SU-DHL-6 (cell line): ENCODE results near the gene PLXNA2.

ENCODE experiments used
- H2AFZ ChIP-seq: fragments of 200-600 bp; sonication (generic); 2 replicates; pipeline ENCODE4 v1.6.1; 2014; ENCODE audit warnings: low read depth, mild to moderate bottlenecking, moderate library complexity, mixed read lengths, antibody characterized with exemption, low read length; ENCODE audit not compliant: severe bottlenecking
- H3F3A ChIP-seq: fragments of 200-600 bp; shearing (Covaris generic); 2 replicates; pipeline ENCODE4 v1.6.0; 2016; ENCODE audit warnings: antibody characterized with exemption, mild to moderate bottlenecking; ENCODE audit not compliant: insufficient read depth
- H3K27ac ChIP-seq: fragments of 200-600 bp; sonication (generic); 2 replicates; pipeline ENCODE4 v1.5.1; 2016; ENCODE audit warnings: low read depth, mild to moderate bottlenecking, low read length, moderate library complexity, mixed read lengths
- H3K27me3 ChIP-seq: fragments of 200-600 bp; sonication (generic), shearing (Covaris generic); 2 replicates; pipeline ENCODE4 v1.6.0; 2014; ENCODE audit warnings: mild to moderate bottlenecking, low read length
- H3K36me3 ChIP-seq: fragments of 200-600 bp; sonication (generic); 2 replicates; pipeline ENCODE4 v1.6.1; 2014; ENCODE audit warnings: mild to moderate bottlenecking, low read length, mixed read lengths
- H3K4me2 ChIP-seq: fragments of 300-600, 200-600 bp; shearing (Covaris generic), sonication (generic); 2 replicates; pipeline ENCODE4 v1.6.0; 2014; ENCODE audit warnings: low read length, low read depth, mild to moderate bottlenecking; ENCODE audit not compliant: poor library complexity, severe bottlenecking
- H3K4me3 ChIP-seq: fragments of 200-600 bp; sonication (generic); 2 replicates; pipeline ENCODE4 v1.5.1; 2014; ENCODE audit warnings: antibody characterized with exemption, low read length, mild to moderate bottlenecking, mixed read lengths; ENCODE audit not compliant: insufficient read depth, poor library complexity, severe bottlenecking
- H3K79me2 ChIP-seq: fragments of 200-600 bp; sonication (generic); 2 replicates; pipeline ENCODE4 v1.6.1; 2014; ENCODE audit warnings: mild to moderate bottlenecking, low read length, moderate library complexity; ENCODE audit not compliant: insufficient read depth
- H3K9ac ChIP-seq: fragments of 200-600 bp; sonication (generic); 2 replicates; pipeline ENCODE4 v1.7.0; 2014; ENCODE audit warnings: mild to moderate bottlenecking, low read length
- H3K9me2 ChIP-seq: fragments of 200-600 bp; sonication (generic); replicated peaks from 2 replicates; pipeline ENCODE4 v1.6.1; 2014; ENCODE audit warnings: low read length; ENCODE audit not compliant: insufficient read depth
- H3K9me3 ChIP-seq: fragments of 200-600 bp; sonication (generic); 2 replicates; pipeline ENCODE4 v1.6.1; 2014; ENCODE audit warnings: low read length, mixed read lengths; ENCODE audit not compliant: insufficient read depth
- H4K20me1 ChIP-seq: fragments of 200-600 bp; sonication (generic); 2 replicates; pipeline ENCODE4 v1.6.1; 2014; ENCODE audit warnings: low read depth, mild to moderate bottlenecking, antibody characterized with exemption, low read length, moderate library complexity, mixed read lengths
- CTCF ChIP-seq: fragments of 200-600 bp; sonication (generic); IDR thresholded peaks from one replicate; pipeline ENCODE4 v1.5.1; 2017; ENCODE audit warnings: antibody characterized with exemption, mild to moderate bottlenecking, low read length, moderate library complexity; ENCODE audit not compliant: insufficient read depth, poor library complexity, severe bottlenecking
- EZH2phosphoT487 ChIP-seq: fragments of 200-600 bp; sonication (generic), shearing (Covaris generic); conservative IDR thresholded peaks from 2 replicates; pipeline ENCODE4 v1.6.1; 2018; ENCODE audit warnings: mild to moderate bottlenecking, antibody characterized with exemption, low read length, moderate library complexity, mixed read lengths

Gene PLXNA2

GRCh38 chr1:208243967-208244916 lies at the start of gene PLXNA2:
Gene PLXNA2, minus strand, starts transcription at chr1:208244384. Its CDS starts 26,462 bp downstream, at chr1:208217922.
- H3K4me3 ChIP-seq: peak within 1 kb of the TSS; percentile 47

GRCh38 chr1:208292908-208293307 lies 48.7 kb upstream of the PLXNA2 start:
- H3K4me2 ChIP-seq: no peak overlapping the region
- no peaks in the 10 kb centered on the region for H3K9me3 ChIP-seq
- no peaks in the 10 kb centered on the region for H3F3A ChIP-seq
- TF ChIP-seq EZH2phosphoT487: no peak
- TF ChIP-seq CTCF: no peak
- no peak overlapping the region for H3K9ac ChIP-seq
- H3K36me3 ChIP-seq: no peaks in the 10 kb centered on the region
- H3K79me2 ChIP-seq: no peaks in the 10 kb centered on the region
- no peak overlapping the region for H3K27ac ChIP-seq
- no peak overlapping the region for H2AFZ ChIP-seq
- H3K27me3 ChIP-seq: no peaks in the 10 kb centered on the region
- H3K9me2 ChIP-seq: no peaks in the 10 kb centered on the region
- H4K20me1 ChIP-seq: no peaks in the 10 kb centered on the region
- no peak overlapping the region for H3K4me3 ChIP-seq

More at GRCh38 chr1:208243967-208244916, at the start of gene PLXNA2:
- Histone ChIP-seq H3K36me3 (no peaks in the 10 kb centered on the region), H3K4me2 (peak within 1 kb of the TSS; percentile 71), H3K9ac (peak within 1 kb of the TSS; percentile 41), H3K9me2 (no peaks in the 10 kb centered on the region), H3K79me2 (no peaks in the 10 kb centered on the region), H2AFZ (peak within 1 kb of the TSS; percentile 84), H3K27ac (no peak within 1 kb of the TSS), H4K20me1 (no peaks in the 10 kb centered on the region), H3K27me3 (no peaks in the 10 kb centered on the region), H3F3A (no peaks in the 10 kb centered on the region), H3K9me3 (no peaks in the 10 kb centered on the region)
- 0 out of 2 replicates have a peak, but pooled peaks have one; percentile 57 for TF ChIP-seq EZH2phosphoT487
- TF ChIP-seq CTCF: no peak

- no peak overlapping the region for H3K27ac ChIP-seq
- no peak overlapping the region for H3K4me2 ChIP-seq
- H2AFZ ChIP-seq: no peak overlapping the region
- H3K27me3 ChIP-seq: no peaks in the 10 kb centered on the region
- no peaks in the 10 kb centered on the region for H3F3A ChIP-seq
- no peak for TF ChIP-seq EZH2phosphoT487
- TF ChIP-seq CTCF: no peak
- H3K9me3 ChIP-seq: no peaks in the 10 kb centered on the region
- H3K36me3 ChIP-seq: no peaks in the 10 kb centered on the region
- H4K20me1 ChIP-seq: no peaks in the 10 kb centered on the region
- no peaks in the 10 kb centered on the region for H3K79me2 ChIP-seq
- no peaks in the 10 kb centered on the region for H3K9me2 ChIP-seq
- no peak overlapping the region for H3K4me3 ChIP-seq
- no peak overlapping the region for H3K9ac ChIP-seq
Measured at GRCh38 chr1:208291923-208292711, 47.9 kb upstream of the PLXNA2 start.
